K562 (cell line): ENCODE data around the gene GPR153. TPM values are rescaled to one million over a fixed set of nuclear protein-coding genes. Genes with fewer than 3 reads are reported as not detected.

Source experiments
- ASH1L ChIP-seq: fragments of 450-650 bp; IDR thresholded peaks from 2 replicates; pipeline ENCODE4 v1.6.1; 2018; ENCODE audit warnings: borderline replicate concordance, mild to moderate bottlenecking, low read depth; ENCODE audit not compliant: partially characterized antibody
- ELF2 ChIP-seq: fragments of 250-450 bp; sonication (Bioruptor Pico); IDR thresholded peaks from 2 replicates; pipeline ENCODE4 v1.5.0; 2021; ENCODE audit warnings: mild to moderate bottlenecking
- ETV1 ChIP-seq: fragments of 450-650 bp; conservative IDR thresholded peaks from 2 replicates; pipeline ENCODE4 v1.6.1; 2016; ENCODE audit warnings: missing genetic modification characterization, control low read depth, low read depth, missing compliant biosample characterization
- FUS ChIP-seq: fragments of 200-400 bp; formaldehyde crosslinking; optimal IDR thresholded peaks from 2 replicates; pipeline ENCODE3; 2017; ENCODE audit warnings: low read depth, low read length
- HNRNPL ChIP-seq: fragments of 200-400 bp; formaldehyde crosslinking; IDR thresholded peaks from 2 replicates; pipeline ENCODE4 v1.6.1; 2017; ENCODE audit warnings: low read depth, mild to moderate bottlenecking, low read length
- ID3 ChIP-seq, 2 experiments: fragments of 250-450 bp in 1 of 2; fragments of 450-650 bp in 1 of 2; sonication (Bioruptor Pico) in 1 of 2; IDR thresholded peaks; 2 replicates each; pipeline versions ENCODE4 v1.6.1 to v1.8.0; 2016 to 2021; ENCODE audit warnings: mild to moderate bottlenecking in 2 of 2, moderate library complexity in 2 of 2, missing compliant biosample characterization in 1 of 2, missing genetic modification characterization in 1 of 2
- KDM4B ChIP-seq, 2 experiments: fragments of 450-650 bp in 1 of 2; sonication (generic) in 1 of 2; IDR thresholded peaks; 2 replicates each; pipeline ENCODE4 v1.6.1; 2016 to 2017; ENCODE audit warnings: borderline replicate concordance in 2 of 2, antibody characterized with exemption in 1 of 2, low read depth in 1 of 2, mild to moderate bottlenecking in 1 of 2
- LEF1 ChIP-seq: fragments of 450-650 bp; IDR thresholded peaks from 2 replicates; pipeline ENCODE4 v1.6.1; 2016; ENCODE audit warnings: mild to moderate bottlenecking
- MAFG ChIP-seq: fragments of 450-650 bp; conservative IDR thresholded peaks from 2 replicates; pipeline ENCODE4 v1.6.1; 2016; ENCODE audit warnings: missing genetic modification characterization, missing compliant biosample characterization
- MAFK ChIP-seq: IDR thresholded peaks from 2 replicates; pipeline ENCODE4 v1.6.1; 2011; ENCODE audit warnings: low read length, improper control_type of control experiment
- MLX ChIP-seq, 2 experiments: fragments of 450-650 bp in 1 of 2; sonication (generic) in 1 of 2; formaldehyde crosslinking; conservative IDR thresholded peaks; 2 replicates each; pipeline versions ENCODE4 v1.4.0 to v1.8.1; 2020 to 2022; ENCODE audit warnings: mild to moderate bottlenecking in 1 of 2, missing genetic modification reagents in 1 of 2
- NR3C1 ChIP-seq: sonication (generic); formaldehyde crosslinking; IDR thresholded peaks from 2 replicates; pipeline ENCODE4 v1.8.1; 2022; ENCODE audit warnings: missing genetic modification reagents
- PCBP2 ChIP-seq: fragments of 200-400 bp; formaldehyde crosslinking; IDR thresholded peaks from 2 replicates; pipeline ENCODE4 v1.6.1; 2018; ENCODE audit warnings: low read length, low read depth, mild to moderate bottlenecking, moderate library complexity; ENCODE audit not compliant: poor library complexity, severe bottlenecking
- RBM14 ChIP-seq: fragments of 200-400 bp; formaldehyde crosslinking; IDR thresholded peaks from 2 replicates; pipeline ENCODE4 v1.6.1; 2018; ENCODE audit warnings: low read depth, mild to moderate bottlenecking, low read length, moderate library complexity, borderline replicate concordance; ENCODE audit not compliant: insufficient read depth
- SRF ChIP-seq, 2 experiments: fragments of 250-450, 450-650 bp in 1 of 2; sonication (Bioruptor Pico) in 1 of 2; sonication (generic) in 1 of 2; formaldehyde crosslinking; IDR thresholded peaks; 2 replicates each; pipeline versions ENCODE4 v1.5.0 to v1.5.1; 2020 to 2022; ENCODE audit warnings: mild to moderate bottlenecking in 1 of 2, missing genetic modification reagents in 1 of 2
- U2AF2 ChIP-seq: fragments of 200-400 bp; formaldehyde crosslinking; optimal IDR thresholded peaks from 2 replicates; pipeline ENCODE3; 2017; ENCODE audit warnings: low read depth, mild to moderate bottlenecking, low read length
- ZNF239 ChIP-seq: fragments of 250-450 bp; sonication (Bioruptor Pico); IDR thresholded peaks from 2 replicates; pipeline ENCODE4 v1.4.0; 2020; ENCODE audit warnings: mild to moderate bottlenecking
- ZNF609 ChIP-seq: sonication (generic); formaldehyde crosslinking; IDR thresholded peaks from 2 replicates; pipeline ENCODE4 v1.8.1; 2023; ENCODE audit warnings: missing genetic modification reagents, mild to moderate bottlenecking, borderline replicate concordance
- ZNF778 ChIP-seq: fragments of 450-650 bp; formaldehyde crosslinking; IDR thresholded peaks from 2 replicates; pipeline ENCODE4 v1.4.0; 2020; ENCODE audit warnings: mild to moderate bottlenecking, moderate library complexity
- ZNF79 ChIP-seq: fragments of 250-450 bp; sonication (Bioruptor Pico); IDR thresholded peaks from 2 replicates; pipeline ENCODE4 v1.4.0; 2020; ENCODE audit warnings: low read depth, mild to moderate bottlenecking, moderate library complexity
- polyA plus RNA-seq, 8 experiments: library from polyadenylated mRNA; depleted of rRNA in 4 of 8; stranded (reverse) in 5 of 8; unstranded in 3 of 8; fragments of >200 nt; fragmentation: Nextera tagmentation in 2 of 8; fragmentation: Illumina TruSeq in 1 of 8; extraction: Ambion mirVana in 2 of 8; extraction: Trizol in 1 of 8; gene quantifications; 2 replicates each; pipeline versions ENCODE4 v1.2.1 to v1.2.3, GENCODE V29; 2011 to 2014; ENCODE audit warnings: inconsistent platforms in 1 of 8, missing spikeins in 1 of 8
- total RNA-seq, 7 experiments: library from RNA; depleted of rRNA in 6 of 7; stranded (reverse); fragments of >200 nt in 6 of 7; fragmentation: Illumina TruSeq in 2 of 7; extraction: Trizol in 2 of 7; gene quantifications; 2 replicates each; pipeline versions ENCODE4 v1.2.1 to v1.2.3, GENCODE V29; 2011 to 2021; ENCODE audit warnings: low replicate concordance in 1 of 7

GPR153 gene
- total and polyA plus RNA-seq, 9 of the 15 experiments (the other 6 are each of a cell fraction or from before 2014, with no cell fraction given) = 0.01 to 1.5 (median 0.51) TPM

- TF ChIP-seq MAFG (no peak), RBM14 (no peak), ASH1L (no peak), KDM4B (IDR thresholded peaks at IDR 0.05; ENCODE audit: borderline replicate concordance in 2 of 2, low read depth in 1 of 2) (peak in 1 of 2 experiments; percentile 49; a peak in 1 of 4 replicates), PCBP2 (peak; percentile 81), ETV1 (tag) (0 out of 2 replicates have a peak, but pooled peaks have one; percentile 34), U2AF2 (no peak), LEF1 (no peak), FUS (peak; percentile 45), MAFK (no peak), ZNF609 (peak; percentile 89; the same call in 1 of the 2 replicates), HNRNPL (peak; percentile 94), ELF2 (CRISPR knock-in tag) (peak; percentile 26; the same call in 1 of the 2 replicates), ZNF778 (CRISPR knock-in tag) (no peak), ZNF239 (no peak; the same call in 1 of the 2 replicates), ZNF79 (CRISPR knock-in tag) (no peak), MLX (CRISPR knock-in tag; conservative IDR thresholded peaks at IDR 0.05) (peak in 1 of 2 experiments; percentile 97; a peak in 2 of 4 replicates), SRF (CRISPR knock-in tag; IDR thresholded peaks at IDR 0.05) (peak in 1 of 2 experiments; percentile 92; a peak in 2 of 4 replicates), ID3 (CRISPR knock-in tag; IDR thresholded peaks at IDR 0.05) (no peak), ID3 (tag; IDR thresholded peaks at IDR 0.05) (peak; percentile 64; the same call in 1 of the 2 replicates), NR3C1 (CRISPR knock-in tag) (peak; percentile 99)
Measured at GRCh38 chr1:6245086-6245868, 15.6 kb downstream of the GPR153 start (continued).
